ENCODE data around the gene DAPK1.

DAPK1 gene

GRCh38 chr9:87503430-87503829 is 5.8 kb downstream of the DAPK1 start:
- DNase-seq (ENCODE audit: extremely low read depth, low read depth), result no peak
- no peak for TF ChIP-seq CTCF (IDR thresholded peaks at IDR 0.05; ENCODE audit: low read depth, low read length)

GRCh38 chr9:87503927-87504326 is 6.3 kb downstream of the DAPK1 start:
- no peak for TF ChIP-seq CTCF (IDR thresholded peaks at IDR 0.05; ENCODE audit: low read depth, low read length)
- DNase-seq (ENCODE audit: extremely low read depth, low read depth), result no peak

GRCh38 chr9:87504938-87505337 is 7.3 kb downstream of the DAPK1 start:
- DNase-seq (ENCODE audit: extremely low read depth, low read depth), result no peak
- no peak for TF ChIP-seq CTCF (IDR thresholded peaks at IDR 0.05; ENCODE audit: low read depth, low read length)

DNA sequence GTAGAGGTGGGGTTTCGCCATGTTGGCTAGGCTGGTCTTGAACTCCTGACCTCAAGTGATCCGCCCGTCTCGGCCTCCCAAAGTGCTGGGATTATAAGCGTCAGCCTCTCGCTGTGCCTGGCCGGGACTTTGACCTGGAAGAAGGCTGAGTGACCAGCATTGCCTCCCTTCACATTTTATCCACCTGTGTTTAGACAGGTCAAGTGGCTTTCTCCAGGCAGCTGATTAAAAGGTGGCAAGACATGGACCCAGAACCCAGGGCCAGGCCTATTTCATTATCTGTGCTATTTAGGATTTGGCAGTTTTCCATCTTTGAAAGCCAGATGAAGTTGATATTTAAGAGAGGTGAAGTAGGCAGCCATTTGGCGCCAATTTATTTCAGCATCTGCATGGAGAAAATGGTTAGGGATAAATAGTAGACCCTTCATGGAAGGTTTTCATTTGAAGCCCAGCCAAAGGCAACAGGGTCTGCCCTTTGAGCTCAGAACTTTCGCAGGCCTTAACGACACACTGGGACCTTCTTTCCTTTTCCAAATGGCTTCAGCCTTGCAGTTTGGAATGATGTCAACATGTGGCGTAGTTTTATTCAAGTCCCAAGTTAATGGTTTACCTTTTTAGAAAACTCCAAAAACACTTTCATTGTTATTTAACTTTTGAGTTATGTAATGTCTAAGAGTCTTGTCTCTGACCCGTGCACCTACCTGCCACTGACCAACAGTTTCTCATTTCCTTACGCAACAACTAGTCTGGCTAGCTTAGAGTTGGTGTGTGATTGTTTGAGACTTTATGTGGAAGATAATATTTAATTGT is 8.4 kb downstream of the DAPK1 start:
- DNase-seq (ENCODE audit: extremely low read depth, low read depth), result no peak

GRCh38 chr9:87507576-87507975 is 9.9 kb downstream of the DAPK1 start:
- TF ChIP-seq CTCF (IDR thresholded peaks at IDR 0.05; ENCODE audit: low read depth, low read length), result no peak
- DNase-seq (ENCODE audit: extremely low read depth, low read depth), result no peak

More for the DNA sequence above, 8.4 kb downstream of the DAPK1 start:
- no peak for TF ChIP-seq CTCF (IDR thresholded peaks at IDR 0.05; ENCODE audit: low read depth, low read length)

DNA sequence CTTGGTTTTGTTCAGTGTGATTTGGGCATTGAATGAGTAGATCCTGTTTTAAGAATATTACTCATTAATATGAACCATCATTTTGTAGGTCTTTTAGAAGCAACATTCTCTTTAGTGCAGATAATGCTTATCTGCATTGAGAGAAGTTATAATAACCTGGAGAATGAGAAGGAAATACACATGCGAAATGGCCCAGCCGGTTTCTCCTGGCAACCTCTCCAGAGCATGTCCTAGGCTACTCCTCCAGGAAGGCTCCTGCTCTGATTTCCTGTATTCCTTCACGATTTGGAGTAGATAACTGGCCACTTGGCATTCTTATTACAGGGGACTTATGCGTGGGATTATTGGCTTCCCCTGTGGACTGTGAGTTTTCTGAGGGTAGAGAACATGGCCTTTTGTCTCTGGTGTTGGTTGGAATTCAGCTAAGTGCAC is 12.6 kb downstream of the DAPK1 start:
- no peak for TF ChIP-seq CTCF (IDR thresholded peaks at IDR 0.05; ENCODE audit: low read depth, low read length)
- no peak for DNase-seq (ENCODE audit: extremely low read depth, low read depth)

DNA sequence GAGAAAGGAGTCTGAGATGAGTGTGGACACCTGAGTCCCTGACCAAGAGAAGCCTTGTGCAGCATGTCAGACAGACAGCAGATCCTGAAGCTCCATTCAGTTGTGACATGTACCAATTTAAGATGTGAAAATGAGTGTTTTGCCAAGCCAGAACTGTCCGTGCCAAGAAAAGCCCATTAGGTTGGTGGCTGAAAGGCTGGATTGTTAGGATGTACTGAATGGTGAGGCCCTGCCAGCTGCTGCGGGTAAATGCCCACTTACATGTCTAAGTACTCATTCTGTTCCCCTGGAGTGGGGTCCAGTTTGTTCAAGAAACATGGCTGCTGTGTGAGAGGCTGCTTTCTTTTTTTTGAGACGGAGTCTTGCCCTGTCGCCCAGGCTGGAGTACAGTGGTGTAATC is 14.6 kb downstream of the DAPK1 start:
- DNase-seq (ENCODE audit: extremely low read depth, low read depth), result no peak
- no peak for TF ChIP-seq CTCF (IDR thresholded peaks at IDR 0.05; ENCODE audit: low read depth, low read length)
